WTC11 (cell line): ENCODE data around the gene TBC1D21. TPM values are rescaled to one million over a fixed set of nuclear protein-coding genes. Genes with fewer than 3 reads are reported as not detected.

Experiments
- ATAC-seq: fragments of 200-7000 bp; cut with Tn5 transposase; 2 replicates; pipeline ENCODE4 v1.10.0; 2021; ENCODE audit warnings: mild to moderate bottlenecking, moderate library complexity
- CTCF ChIA-PET: fragments of 300-600 bp; sonication (Branson Sonifier 250); formaldehyde crosslinking; loops from one replicate; lab custom pipeline; 2021; ENCODE audit warnings: antibody characterized with exemption; lab: Charles Lee
- POLR2A ChIA-PET: fragments of 350-600 bp; sonication (Branson Sonifier 250); formaldehyde crosslinking; loops from one replicate; lab custom pipeline; 2021; ENCODE audit warnings: antibody characterized with exemption; lab: Charles Lee
- DNase-seq: peaks from one replicate; pipeline ENCODE4 v3.0.0; 2021; ENCODE audit warnings: low spot score
- H3K27ac Mint-ChIP-seq: 2 replicates; pipeline ENCODE4 v1.8.0; 2021; ENCODE audit warnings: mixed read lengths
- H3K27me3 Mint-ChIP-seq: 2 replicates; pipeline ENCODE4 v1.8.0; 2021; ENCODE audit warnings: low read depth, mild to moderate bottlenecking, moderate library complexity, mixed read lengths
- H3K36me3 Mint-ChIP-seq: 2 replicates; pipeline ENCODE4 v1.8.0; 2021; ENCODE audit warnings: mixed read lengths
- H3K4me1 Mint-ChIP-seq: 2 replicates; pipeline ENCODE4 v1.8.0; 2022; ENCODE audit warnings: mixed read lengths
- H3K4me3 Mint-ChIP-seq: 2 replicates; pipeline ENCODE4 v1.8.0; 2021; ENCODE audit warnings: mild to moderate bottlenecking, moderate library complexity, mixed read lengths
- H3K9me3 Mint-ChIP-seq: 2 replicates; pipeline ENCODE4 v1.8.0; 2021; ENCODE audit warnings: mixed read lengths
- AFF4 ChIP-seq: sonication (generic); formaldehyde crosslinking; IDR thresholded peaks from 2 replicates; pipeline ENCODE4 v1.8.1; 2023; ENCODE audit warnings: mild to moderate bottlenecking, missing genetic modification reagents, borderline replicate concordance
- ETV6 ChIP-seq: sonication (generic); formaldehyde crosslinking; IDR thresholded peaks from 2 replicates; pipeline ENCODE4 v1.8.1; 2022; ENCODE audit warnings: mild to moderate bottlenecking, missing genetic modification reagents
- FOXJ3 ChIP-seq: sonication (generic); formaldehyde crosslinking; IDR thresholded peaks from 2 replicates; pipeline ENCODE4 v1.9.0; 2021; ENCODE audit warnings: missing genetic modification reagents, mild to moderate bottlenecking, borderline replicate concordance
- FOXP1 ChIP-seq: sonication (generic); formaldehyde crosslinking; IDR thresholded peaks from 2 replicates; pipeline ENCODE4 v1.8.0; 2022; ENCODE audit warnings: missing genetic modification reagents, mild to moderate bottlenecking, moderate library complexity, borderline replicate concordance
- FOXP4 ChIP-seq: sonication (generic); formaldehyde crosslinking; IDR thresholded peaks from 2 replicates; pipeline ENCODE4 v1.8.0; 2022; ENCODE audit warnings: mild to moderate bottlenecking, missing genetic modification reagents
- KAT7 ChIP-seq: sonication (generic); formaldehyde crosslinking; IDR thresholded peaks from 2 replicates; pipeline ENCODE4 v1.8.1; 2023; ENCODE audit warnings: missing genetic modification reagents, mild to moderate bottlenecking, borderline replicate concordance
- MXD4 ChIP-seq: fragments of 250-450 bp; sonication (Bioruptor Pico); IDR thresholded peaks from 2 replicates; pipeline ENCODE4 v1.8.0; 2021; ENCODE audit warnings: mild to moderate bottlenecking, moderate library complexity, borderline replicate concordance
- MYBL2 ChIP-seq: sonication (generic); formaldehyde crosslinking; IDR thresholded peaks from 2 replicates; pipeline ENCODE4 v1.8.1; 2023; ENCODE audit warnings: mild to moderate bottlenecking, moderate library complexity, missing genetic modification reagents
- NFATC4 ChIP-seq: fragments of 250-450 bp; sonication (Bioruptor Pico); IDR thresholded peaks from 2 replicates; pipeline ENCODE4 v1.9.0; 2021; ENCODE audit warnings: mild to moderate bottlenecking
- NFE2L1 ChIP-seq: sonication (generic); formaldehyde crosslinking; IDR thresholded peaks from 2 replicates; pipeline ENCODE4 v1.8.1; 2023; ENCODE audit warnings: missing genetic modification reagents
- OVOL2 ChIP-seq: fragments of 250-450 bp; sonication (Bioruptor Pico); IDR thresholded peaks from 2 replicates; pipeline ENCODE4 v1.9.0; 2021; ENCODE audit warnings: mild to moderate bottlenecking, borderline replicate concordance
- RELA ChIP-seq: sonication (generic); formaldehyde crosslinking; IDR thresholded peaks from 2 replicates; pipeline ENCODE4 v1.8.1; 2022; ENCODE audit warnings: missing genetic modification reagents, mild to moderate bottlenecking, borderline replicate concordance
- TEAD4 ChIP-seq: sonication (generic); formaldehyde crosslinking; IDR thresholded peaks from 2 replicates; pipeline ENCODE4 v1.8.0; 2022; ENCODE audit warnings: mild to moderate bottlenecking, missing genetic modification reagents
- ZBTB21 ChIP-seq: sonication (generic); formaldehyde crosslinking; IDR thresholded peaks from 2 replicates; pipeline ENCODE4 v1.8.1; 2023; ENCODE audit warnings: mild to moderate bottlenecking, missing genetic modification reagents, borderline replicate concordance
- ZMAT4 ChIP-seq: fragments of 250-450 bp; sonication (Bioruptor Pico); IDR thresholded peaks from 2 replicates; pipeline ENCODE4 v1.9.0; 2021; ENCODE audit warnings: mild to moderate bottlenecking
- ZNF281 ChIP-seq: sonication (generic); formaldehyde crosslinking; IDR thresholded peaks from 2 replicates; pipeline ENCODE4 v1.8.0; 2023; ENCODE audit warnings: mild to moderate bottlenecking, missing genetic modification reagents
- ZNF416 ChIP-seq: fragments of 250-450 bp; sonication (Bioruptor Pico); IDR thresholded peaks from 2 replicates; pipeline ENCODE4 v1.9.0; 2021; ENCODE audit warnings: mild to moderate bottlenecking, inconsistent platforms
- ZNF671 ChIP-seq: fragments of 250-450 bp; sonication (Bioruptor Pico); IDR thresholded peaks from 2 replicates; pipeline ENCODE4 v1.8.0; 2021; ENCODE audit warnings: mild to moderate bottlenecking
- total RNA-seq: library from RNA; stranded (reverse); gene quantifications from 3 replicates; pipeline ENCODE4 v1.2.3, GENCODE V29; 2021
- TF ChIP-seq, protein P1 (sequence below): sonication (generic); formaldehyde crosslinking; IDR thresholded peaks from 2 replicates; pipeline ENCODE4 v1.8.1; 2023; ENCODE audit warnings: mild to moderate bottlenecking, missing genetic modification reagents, moderate library complexity

The TBC1D21 gene
- total RNA-seq, 1 experiment from 2014 or later, result not detected

GRCh38 chr15:73865904-73866303, 7.5 kb upstream of the TBC1D21 start:
- ChIA-PET CTCF (interaction anchor here (0.7 to 4.6 kb wide), 40 partner anchors 7 to 457 kb away, joined by 3 to 35 read pairs (median 10); partner anchors contain the start of genes INSYN1 and LOXL1), POLR2A (no interaction called here)
- Mint-ChIP-seq H3K4me3 (no peak overlapping the region), H3K27ac (no peak overlapping the region), H3K36me3 (peaks cover 5% of the 10 kb centered on the region; the same call in 1 of the 2 replicates), H3K27me3 (no peaks in the 10 kb centered on the region), H3K9me3 (peaks cover 13% of the 10 kb centered on the region), H3K4me1 (peaks cover 41% of the 10 kb centered on the region)
- no peak for TF ChIP-seq MYBL2
- TF ChIP-seq FOXP1 (CRISPR knock-in tag), result no peak
- no peak for TF ChIP-seq TEAD4 (CRISPR knock-in tag)
- ATAC-seq (no peak), DNase-seq (no peak)

- Mint-ChIP-seq H3K36me3 (peaks cover 5% of the 10 kb centered on the region; the same call in 1 of the 2 replicates), H3K27me3 (no peaks in the 10 kb centered on the region), H3K27ac (no peak overlapping the region), H3K4me3 (no peak overlapping the region), H3K9me3 (peaks cover 13% of the 10 kb centered on the region), H3K4me1 (peaks cover 41% of the 10 kb centered on the region)
- ChIA-PET CTCF (interaction anchor here (0.6 to 4.6 kb wide), 54 partner anchors 8 to 458 kb away, joined by 3 to 35 read pairs (median 7); partner anchors contain the start of genes INSYN1 and LOXL1), POLR2A (interaction anchor here (0.6 kb wide), 1 partner anchor 269 kb away, joined by 5 read pairs; no protein-coding TSS in a partner anchor)
- TF ChIP-seq ZNF671 (CRISPR knock-in tag) (no peak), KAT7 (CRISPR knock-in tag) (no peak), ZBTB21 (CRISPR knock-in tag) (no peak), OVOL2 (CRISPR knock-in tag) (no peak), FOXJ3 (CRISPR knock-in tag) (no peak), NFATC4 (no peak), RELA (CRISPR knock-in tag) (no peak)
- TF ChIP-seq, protein P1, sequence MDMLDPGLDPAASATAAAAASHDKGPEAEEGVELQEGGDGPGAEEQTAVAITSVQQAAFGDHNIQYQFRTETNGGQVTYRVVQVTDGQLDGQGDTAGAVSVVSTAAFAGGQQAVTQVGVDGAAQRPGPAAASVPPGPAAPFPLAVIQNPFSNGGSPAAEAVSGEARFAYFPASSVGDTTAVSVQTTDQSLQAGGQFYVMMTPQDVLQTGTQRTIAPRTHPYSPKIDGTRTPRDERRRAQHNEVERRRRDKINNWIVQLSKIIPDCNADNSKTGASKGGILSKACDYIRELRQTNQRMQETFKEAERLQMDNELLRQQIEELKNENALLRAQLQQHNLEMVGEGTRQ (CRISPR knock-in tag), result no peak
- ATAC-seq, result peak; percentile 32
- DNase-seq, result no peak
Observed at GRCh38 chr15:73866481-73866880, 6.9 kb upstream of the TBC1D21 start.

DNA sequence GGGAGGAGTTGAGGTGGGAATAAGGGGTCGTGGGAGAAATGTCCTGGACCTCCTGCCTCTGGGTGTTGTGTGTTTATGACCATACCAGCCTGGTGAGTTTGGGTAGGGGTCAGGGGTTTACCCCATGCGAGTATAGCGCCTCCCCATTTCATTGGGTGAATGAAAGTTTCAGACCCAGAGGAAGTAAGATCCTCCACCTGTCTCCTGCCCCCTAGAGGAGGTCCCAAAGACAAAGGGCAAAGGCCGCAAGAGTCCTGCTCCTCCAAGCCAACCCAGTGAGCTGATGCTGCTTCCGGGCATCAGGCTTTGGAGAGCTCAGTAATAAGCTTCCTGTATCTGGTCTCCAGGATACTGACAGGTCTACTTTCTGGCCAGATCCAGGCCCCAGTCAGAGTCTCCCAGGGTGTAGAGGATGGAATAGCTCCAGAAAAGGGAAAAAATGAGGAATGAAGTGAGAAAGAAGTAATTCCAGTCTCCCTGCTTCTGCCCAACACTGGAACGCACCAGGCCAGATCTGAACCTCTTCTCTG, 6.4 kb upstream of the TBC1D21 start:
- no peak for TF ChIP-seq MXD4 (CRISPR knock-in tag)
- TF ChIP-seq FOXP4 (CRISPR knock-in tag), result 0 out of 2 replicates have a peak, but pooled peaks have one; percentile 14
- TF ChIP-seq NFE2L1 (CRISPR knock-in tag), result no peak
- no peak for TF ChIP-seq ZNF416
- TF ChIP-seq ETV6, result peak; percentile 82; the same call in 1 of the 2 replicates
- peaks cover 37% of the 10 kb centered on the region for H3K4me1 Mint-ChIP-seq
- H3K27ac Mint-ChIP-seq, result no peak overlapping the region
- H3K27me3 Mint-ChIP-seq, result no peaks in the 10 kb centered on the region
- DNase-seq, result peak; percentile 67
- H3K4me3 Mint-ChIP-seq, result no peak overlapping the region
- peak; percentile 93 for ATAC-seq
- peaks cover 13% of the 10 kb centered on the region for H3K9me3 Mint-ChIP-seq
- peaks cover 5% of the 10 kb centered on the region; the same call in 1 of the 2 replicates for H3K36me3 Mint-ChIP-seq
- POLR2A ChIA-PET, result interaction anchor here (0.6 kb wide), 1 partner anchor 269 kb away, joined by 5 read pairs; no protein-coding TSS in a partner anchor
- CTCF ChIA-PET, result interaction anchor here (0.6 to 4.6 kb wide), 72 partner anchors 8 to 458 kb away, joined by 3 to 35 read pairs (median 6); partner anchors contain the start of genes INSYN1 and LOXL1

GRCh38 chr15:73867426-73867825, 5.9 kb upstream of the TBC1D21 start:
- Mint-ChIP-seq H3K27ac (no peak overlapping the region), H3K9me3 (peaks cover 13% of the 10 kb centered on the region), H3K36me3 (peaks cover 5% of the 10 kb centered on the region; the same call in 1 of the 2 replicates), H3K4me3 (no peak overlapping the region), H3K4me1 (peaks cover 32% of the 10 kb centered on the region), H3K27me3 (no peaks in the 10 kb centered on the region)
- POLR2A ChIA-PET, result no interaction called here
- no peak for ATAC-seq
- DNase-seq, result no peak
- CTCF ChIA-PET, result interaction anchor here (0.6 to 4.6 kb wide), 67 partner anchors 8 to 459 kb away, joined by 3 to 35 read pairs (median 6); partner anchors contain the start of genes INSYN1 and LOXL1
- TF ChIP-seq ZNF281 (CRISPR knock-in tag) (no peak), NFATC4 (no peak), ZMAT4 (no peak), AFF4 (CRISPR knock-in tag) (no peak)
